Measurements from ENCODE around the gene NIPAL3.
"Not testable (repeated sequence)": the region's sequence is repeated elsewhere in the genome, so short reads cannot be mapped to it uniquely, and the experiment has no call there.

Gene NIPAL3

GRCh38 chr1:24424207-24424606 is 8.6 kb downstream of the NIPAL3 start:
- DNase-seq (ENCODE audit: low spot score) = no peak

GRCh38 chr1:24424990-24425389 is 9.4 kb downstream of the NIPAL3 start:
- DNase-seq (ENCODE audit: low spot score) = no peak

DNA sequence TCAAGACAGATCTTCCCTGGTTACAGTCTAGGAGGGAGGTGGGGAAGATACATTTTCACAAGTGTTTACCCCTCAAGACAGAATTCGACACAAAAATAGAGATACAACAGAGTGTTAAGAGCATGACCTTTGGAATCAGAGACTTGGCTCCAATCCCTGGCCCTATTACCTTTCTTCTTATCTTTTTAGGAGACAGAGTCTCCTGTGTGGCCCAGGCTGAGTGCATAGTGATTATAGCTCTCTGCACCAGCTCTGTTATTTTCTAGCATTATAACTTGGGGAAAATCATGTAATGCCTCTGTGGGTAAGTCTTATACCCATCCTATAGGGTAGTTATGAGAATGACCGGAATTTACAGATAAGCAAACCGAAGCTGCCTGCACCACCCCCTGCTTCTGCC is 9.8 kb downstream of the NIPAL3 start:
- DNase-seq (ENCODE audit: low spot score) = no peak

DNA sequence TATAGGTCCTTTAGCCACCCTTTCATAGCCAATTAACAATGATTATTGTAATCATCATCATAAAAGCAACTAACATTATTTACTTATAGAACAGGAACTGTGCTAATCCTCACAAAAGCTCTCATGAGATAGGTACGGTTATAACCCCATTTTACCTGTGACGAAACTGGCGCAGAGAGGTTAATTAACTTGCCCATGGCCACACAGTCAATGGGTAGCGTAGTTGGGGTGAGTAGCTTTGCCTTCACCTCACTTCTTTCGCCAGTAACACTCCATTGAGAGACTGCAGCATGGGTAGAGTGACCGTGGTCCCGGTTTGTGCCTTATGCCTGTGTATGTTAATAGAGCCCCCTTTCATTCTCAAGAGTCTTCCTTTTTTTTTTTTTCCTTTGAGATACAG is 10.3 kb downstream of the NIPAL3 start:
- no peak for DNase-seq (ENCODE audit: low spot score)

- DNase-seq (ENCODE audit: low spot score) = no peak
Measured at GRCh38 chr1:24426744-24427544, 11.3 kb downstream of the NIPAL3 start.

GRCh38 chr1:24427545-24427862 is 11.9 kb downstream of the NIPAL3 start:
- no peak for DNase-seq (ENCODE audit: low spot score)

- no peak for DNase-seq (ENCODE audit: low spot score)
Measured at GRCh38 chr1:24435782-24436365, 20.3 kb downstream of the NIPAL3 start.

DNA sequence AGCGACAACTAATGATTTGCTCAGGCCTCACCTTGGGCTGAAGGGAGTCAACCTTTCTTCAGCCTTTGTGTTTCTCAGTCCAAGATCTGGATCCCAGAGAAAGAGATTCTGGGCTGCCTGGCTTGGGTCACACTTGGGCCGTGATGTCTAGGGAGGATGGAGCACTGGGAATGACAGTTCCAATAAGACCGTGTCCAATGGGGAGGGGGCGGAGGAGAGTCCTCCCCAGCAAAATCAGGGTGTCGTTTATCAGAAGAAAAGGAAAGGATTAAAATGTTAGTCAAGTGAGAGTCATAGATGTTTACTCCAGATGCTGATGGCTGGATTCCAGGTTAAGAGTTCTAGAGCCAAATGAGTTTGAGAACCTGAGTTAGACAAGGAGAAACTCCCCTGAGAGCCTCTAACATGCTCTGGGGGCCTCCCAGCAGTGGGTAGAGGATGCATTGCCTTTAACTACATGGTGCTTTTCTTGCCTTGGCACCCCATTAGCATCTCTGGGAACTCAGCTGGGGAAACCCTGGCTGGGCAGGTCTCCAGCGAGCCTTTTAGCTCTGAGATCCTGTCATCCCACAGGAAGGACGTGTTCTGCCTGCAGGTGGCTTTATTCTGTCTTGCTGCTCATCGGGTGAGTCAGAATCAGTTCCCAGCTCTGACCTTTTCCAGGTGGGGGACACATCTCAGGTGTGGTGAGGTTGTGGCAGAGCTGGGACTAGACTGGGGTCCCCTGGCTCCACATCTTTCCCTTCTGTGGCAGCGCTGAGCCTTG is 22.2 kb downstream of the NIPAL3 start:
- DNase-seq (ENCODE audit: low spot score) = peak; percentile 36

- DNase-seq (ENCODE audit: low spot score) = peak; percentile 68
Measured at GRCh38 chr1:24438423-24438901, 22.9 kb downstream of the NIPAL3 start.

DNA sequence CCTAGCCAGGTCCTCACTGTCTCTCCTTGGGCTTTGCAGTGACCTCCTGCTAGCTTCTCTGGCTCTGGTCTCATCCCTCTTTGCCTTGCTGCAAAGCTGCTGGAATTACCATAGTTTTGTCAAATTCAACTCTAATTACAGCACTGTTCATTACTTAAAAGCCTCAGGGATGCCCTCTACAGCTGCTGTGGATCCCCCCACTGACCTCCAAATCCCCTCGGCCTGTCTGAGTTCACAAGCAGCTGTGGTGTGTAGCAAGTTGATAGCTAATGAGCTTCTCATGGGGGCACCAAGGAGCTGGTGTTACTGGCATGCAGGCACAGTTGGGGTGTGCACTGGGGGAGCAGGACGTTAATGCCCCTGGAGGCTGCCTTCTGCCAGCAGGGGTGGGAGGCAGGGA is 24.8 kb downstream of the NIPAL3 start:
- no peak for DNase-seq (ENCODE audit: low spot score)

DNA sequence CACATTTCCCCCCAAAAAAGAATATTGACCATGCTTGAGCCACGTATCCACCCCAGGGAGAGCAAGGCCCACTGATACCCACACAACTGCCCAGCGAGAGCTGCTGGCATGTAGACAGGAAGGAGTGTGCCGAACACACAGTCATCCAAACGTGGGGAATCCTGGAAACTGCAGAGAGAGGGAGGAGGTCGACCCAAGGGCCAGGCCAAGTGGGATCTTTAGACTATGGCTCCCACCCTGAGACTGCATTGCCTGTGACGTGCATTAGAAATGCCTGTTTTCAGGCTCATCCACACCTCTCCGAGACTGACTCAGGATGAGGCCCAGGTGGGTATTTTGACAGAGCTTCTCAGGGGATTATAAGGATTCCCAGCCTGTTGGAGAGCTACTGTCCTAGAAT is 25.9 kb downstream of the NIPAL3 start:
- DNase-seq (ENCODE audit: low spot score) = no peak

DNA sequence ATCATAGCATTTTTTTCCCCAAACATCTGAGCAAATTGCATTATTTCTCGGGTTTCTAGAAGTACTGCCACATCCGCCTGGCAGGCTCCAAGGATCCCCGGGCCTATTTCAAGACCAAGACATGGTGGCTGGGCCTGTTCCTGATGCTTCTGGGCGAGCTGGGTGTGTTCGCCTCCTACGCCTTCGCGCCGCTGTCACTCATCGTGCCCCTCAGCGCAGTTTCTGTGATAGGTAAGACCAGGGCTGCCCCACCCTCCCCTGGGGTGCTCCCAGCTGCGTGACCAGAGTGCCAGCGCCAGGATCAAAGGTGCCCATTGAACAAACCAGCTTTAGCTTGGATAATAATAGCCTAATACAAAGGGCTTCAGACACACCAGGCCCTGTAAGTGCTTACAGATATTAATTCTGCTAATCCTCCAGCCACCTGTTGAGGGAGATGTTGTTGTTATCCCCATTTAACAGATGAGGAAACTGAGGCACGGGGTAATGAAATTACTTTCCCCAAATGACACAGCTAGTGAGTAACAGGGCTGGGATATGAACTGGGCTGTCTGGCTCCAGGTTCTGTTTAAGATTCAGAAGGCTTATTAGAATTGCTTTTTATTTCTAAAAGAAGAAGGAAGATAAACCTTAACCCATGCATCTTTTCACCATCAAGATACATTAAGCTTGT is 26.5 kb downstream of the NIPAL3 start:
- DNase-seq (ENCODE audit: low spot score) = no peak

GRCh38 chr1:24442764-24443163 is 27.2 kb downstream of the NIPAL3 start:
- DNase-seq (ENCODE audit: low spot score) = no peak

- peak; percentile 50 for DNase-seq (ENCODE audit: low spot score)
Measured at GRCh38 chr1:24443241-24443656, 27.6 kb downstream of the NIPAL3 start.

DNA sequence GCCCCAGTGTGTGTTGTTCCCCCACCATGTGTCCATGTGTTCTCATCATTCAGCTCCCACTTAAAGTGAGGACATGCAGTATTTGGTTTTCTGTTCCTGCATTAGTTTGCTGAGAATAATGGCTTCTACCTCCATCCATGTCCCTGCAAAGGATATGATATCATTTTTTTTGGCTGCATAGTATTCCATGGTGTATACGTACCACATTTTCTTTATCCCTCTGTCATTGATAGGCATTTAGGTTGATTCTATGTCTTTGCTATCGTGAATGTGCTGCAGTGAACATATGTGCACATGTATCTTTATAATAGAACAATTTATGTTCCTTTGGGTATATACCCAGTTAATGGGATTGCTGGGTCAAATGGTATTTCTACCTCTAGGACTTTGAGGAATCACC is 30.8 kb downstream of the NIPAL3 start:
- not testable (repeated sequence) for DNase-seq (ENCODE audit: low spot score)

- DNase-seq (ENCODE audit: low spot score) = no peak
Measured at GRCh38 chr1:24450316-24450715, 34.7 kb downstream of the NIPAL3 start.

DNA sequence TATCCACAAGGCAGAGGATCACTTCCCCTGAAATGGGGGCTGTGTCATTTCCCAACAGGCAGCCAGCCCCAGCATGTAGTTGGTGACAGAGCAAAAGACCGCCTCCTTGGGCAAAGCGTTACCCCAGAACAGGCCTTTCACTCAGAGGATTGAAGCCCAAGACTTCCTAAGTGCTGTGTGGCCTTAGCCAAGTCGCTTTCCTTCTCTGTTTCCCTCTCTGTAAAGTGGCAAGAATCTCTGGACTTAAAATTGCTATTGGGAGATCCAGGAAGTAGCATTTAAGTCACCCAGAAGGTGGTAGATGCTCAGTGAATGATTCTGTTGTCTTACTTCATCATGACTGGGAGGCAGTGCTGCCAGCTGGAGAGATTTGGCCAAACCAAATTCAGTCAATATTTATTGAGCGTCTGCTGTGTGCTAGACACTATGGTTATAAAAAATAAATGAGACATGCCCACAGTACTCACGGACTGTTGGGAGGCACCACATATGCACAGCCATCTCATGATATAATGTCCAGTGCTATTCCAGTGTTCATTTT is 35.3 kb downstream of the NIPAL3 start:
- DNase-seq (ENCODE audit: low spot score) = no peak

DNA sequence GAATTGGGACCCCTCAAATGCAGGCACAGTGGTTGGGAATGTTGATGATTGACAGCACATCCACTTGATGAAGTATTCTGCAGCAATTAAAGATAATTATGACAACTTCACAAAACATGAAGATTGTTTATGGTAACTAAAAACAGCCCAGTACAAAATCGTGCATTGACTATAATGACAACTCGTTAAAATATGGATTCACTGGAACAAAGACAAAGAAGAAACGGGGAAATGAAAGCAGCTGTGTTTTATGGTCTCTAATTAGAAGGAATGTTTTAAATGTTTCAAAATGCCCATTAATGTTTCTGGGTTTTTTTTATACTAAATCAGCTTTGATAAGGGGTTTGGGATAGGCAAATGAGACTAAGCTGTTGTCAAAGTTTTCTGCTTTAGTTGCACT is 36.1 kb downstream of the NIPAL3 start:
- no peak for DNase-seq (ENCODE audit: low spot score)

DNA sequence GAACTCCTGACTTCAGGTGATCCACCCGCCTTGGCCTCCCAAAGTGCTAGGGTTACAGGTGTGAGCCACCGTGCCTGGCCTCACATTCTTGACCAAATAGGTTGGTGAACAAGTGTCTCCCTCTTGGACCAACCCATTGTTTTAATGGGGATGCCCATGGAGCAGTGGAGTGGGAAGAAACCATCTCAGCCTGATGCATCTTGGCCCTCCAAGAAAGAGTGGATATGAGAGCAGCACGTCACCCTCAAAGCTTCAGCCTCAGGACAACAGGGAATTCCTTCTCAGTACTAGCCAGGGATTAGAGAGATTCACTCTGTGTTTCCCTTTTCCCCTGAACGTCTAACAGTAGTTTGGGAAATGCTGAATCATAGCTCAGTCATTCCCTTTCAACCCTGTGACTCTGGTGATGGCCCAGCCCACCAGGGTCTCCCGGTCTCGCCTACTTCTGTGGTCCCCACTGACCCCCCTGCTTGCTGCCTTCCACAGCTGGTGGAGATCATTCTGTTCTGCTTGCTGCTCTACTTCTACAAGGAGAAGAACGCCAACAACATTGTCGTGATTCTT is 37.4 kb downstream of the NIPAL3 start:
- DNase-seq (ENCODE audit: low spot score) = no peak

DNA sequence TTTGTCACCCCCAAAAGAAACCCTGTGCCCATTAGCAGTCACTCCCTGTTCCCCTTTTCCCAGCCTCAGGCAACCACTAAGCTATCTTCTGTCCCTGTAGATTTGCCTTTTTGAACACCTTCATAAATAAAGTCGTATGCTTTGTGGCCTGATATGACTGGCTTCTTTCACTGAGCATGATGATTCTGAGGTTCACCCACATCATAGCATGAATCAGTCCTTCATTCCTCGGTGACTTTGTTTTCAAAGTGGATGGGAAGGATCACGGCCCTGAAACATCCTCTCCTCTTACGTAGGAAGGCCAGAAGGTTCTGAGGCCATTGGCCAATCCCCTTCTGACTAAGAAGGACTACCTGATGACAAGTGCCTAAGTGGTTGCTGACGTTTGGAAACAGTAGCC is 39.1 kb downstream of the NIPAL3 start:
- DNase-seq (ENCODE audit: low spot score) = no peak

GRCh38 chr1:24455272-24455671 is 39.7 kb downstream of the NIPAL3 start:
- no peak for DNase-seq (ENCODE audit: low spot score)

GRCh38 chr1:24457866-24458265 is 42.3 kb downstream of the NIPAL3 start:
- no peak for DNase-seq (ENCODE audit: low spot score)

All from GM03348 (cell line).